ENCODE measurements around the gene NRCAM.
"Not testable (repeated sequence)": the region's sequence is repeated elsewhere in the genome, so short reads cannot be mapped to it uniquely, and the experiment has no call there.

NRCAM gene

GRCh38 chr7:108270385-108271015 is 185.7 kb downstream of the NRCAM start:
- no peak for DNase-seq

GRCh38 chr7:108268200-108268820 is 187.9 kb downstream of the NRCAM start:
- DNase-seq: no peak

DNA sequence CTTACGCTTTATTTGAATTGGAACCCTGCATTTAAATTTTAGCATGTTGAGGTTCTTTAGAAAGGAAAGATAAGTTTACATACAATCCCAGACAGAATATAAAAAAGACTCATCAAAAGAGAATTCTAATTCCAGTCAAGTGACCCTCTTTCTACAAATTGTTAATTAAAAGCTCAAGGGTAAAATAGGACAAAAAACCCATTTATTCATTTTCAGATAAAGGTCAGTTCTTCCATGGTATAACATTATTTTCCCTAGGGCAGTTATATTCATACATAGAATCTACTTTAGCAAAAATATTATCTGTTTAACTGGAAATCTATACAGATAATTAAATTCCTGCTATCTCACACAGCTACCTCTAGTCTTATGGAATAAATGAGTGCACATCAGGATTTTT is 188.6 kb downstream of the NRCAM start:
- DNase-seq: no peak

GRCh38 chr7:108266491-108266890 is 189.7 kb downstream of the NRCAM start:
- DNase-seq: no peak

DNA sequence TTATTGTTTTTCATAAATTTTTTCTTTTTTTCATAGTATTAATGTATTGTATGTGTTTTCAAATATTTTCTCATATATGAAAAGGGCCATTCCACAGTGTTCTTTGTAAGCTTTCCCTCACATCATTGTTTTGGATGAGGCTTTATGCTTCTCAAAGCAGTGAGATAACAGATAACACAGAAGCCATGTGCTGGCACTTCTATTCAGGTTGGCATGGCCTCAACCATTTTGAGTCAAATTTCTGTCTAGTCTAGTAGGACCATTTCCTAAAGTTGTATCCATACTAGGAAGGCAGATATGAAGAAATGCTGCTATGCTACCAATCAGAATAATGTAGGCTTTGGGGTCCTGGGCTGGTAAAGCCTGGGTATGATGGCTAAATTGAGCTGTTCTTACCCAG is 190.2 kb downstream of the NRCAM start:
- DNase-seq: no peak

DNA sequence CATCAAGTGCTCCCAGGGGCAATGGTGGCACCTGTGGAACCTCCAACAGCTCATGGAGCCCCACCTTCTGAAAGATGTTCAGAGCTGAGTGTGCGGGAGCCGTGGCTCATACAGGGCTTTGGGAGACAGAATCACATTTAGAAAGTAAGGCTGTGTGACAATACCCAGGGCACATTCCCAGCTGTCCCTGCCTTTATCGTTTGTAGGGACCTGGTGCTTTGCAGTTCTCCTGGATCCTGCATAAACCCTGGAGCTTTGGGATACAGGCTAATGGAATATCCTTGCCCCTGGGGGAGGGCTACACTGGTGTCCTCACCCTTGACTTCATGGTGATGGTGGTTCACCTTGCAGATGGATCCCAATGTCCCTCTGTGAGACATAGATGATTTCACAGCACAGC is 191.2 kb downstream of the NRCAM start:
- no peak for DNase-seq

GRCh38 chr7:108263425-108263824 is 192.8 kb downstream of the NRCAM start:
- no peak for DNase-seq

DNA sequence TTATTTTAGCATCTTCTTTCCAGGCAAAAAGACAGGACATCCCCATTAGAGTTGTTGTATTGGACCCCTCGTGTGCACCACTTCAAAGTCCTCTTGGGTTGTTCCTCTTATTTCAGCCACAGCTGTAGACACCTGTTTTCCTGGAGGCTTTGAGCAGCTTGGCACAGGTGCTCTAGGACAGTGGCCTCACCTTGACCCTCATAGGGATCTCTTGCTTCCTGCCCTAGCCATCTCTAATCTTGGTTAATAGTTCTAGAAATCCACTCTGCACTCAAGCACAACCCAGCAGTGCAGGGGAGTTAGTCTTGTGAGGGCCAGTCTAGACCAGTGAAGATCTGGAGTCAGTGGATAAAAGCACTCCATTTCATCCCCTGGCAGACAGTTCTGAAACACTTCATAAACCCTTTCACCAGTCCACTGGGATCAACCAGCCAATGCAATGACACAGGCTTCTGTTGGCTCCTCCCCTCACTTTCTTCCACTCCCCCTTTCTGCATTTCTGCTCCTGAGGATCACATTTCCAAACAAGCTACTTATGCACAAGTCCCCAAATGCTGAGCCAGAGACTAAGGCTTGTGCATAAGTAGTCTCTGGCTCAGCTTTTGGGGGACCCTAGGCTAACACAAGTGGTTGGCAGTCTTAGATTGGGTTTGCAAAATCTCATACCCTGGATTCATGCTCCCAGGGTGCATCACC is 194.5 kb downstream of the NRCAM start:
- no peak for DNase-seq

- not testable (repeated sequence) for DNase-seq
Measured at GRCh38 chr7:108259447-108259846, 196.8 kb downstream of the NRCAM start.

GRCh38 chr7:108257954-108258353 is 198.3 kb downstream of the NRCAM start:
- no peak for DNase-seq

DNA sequence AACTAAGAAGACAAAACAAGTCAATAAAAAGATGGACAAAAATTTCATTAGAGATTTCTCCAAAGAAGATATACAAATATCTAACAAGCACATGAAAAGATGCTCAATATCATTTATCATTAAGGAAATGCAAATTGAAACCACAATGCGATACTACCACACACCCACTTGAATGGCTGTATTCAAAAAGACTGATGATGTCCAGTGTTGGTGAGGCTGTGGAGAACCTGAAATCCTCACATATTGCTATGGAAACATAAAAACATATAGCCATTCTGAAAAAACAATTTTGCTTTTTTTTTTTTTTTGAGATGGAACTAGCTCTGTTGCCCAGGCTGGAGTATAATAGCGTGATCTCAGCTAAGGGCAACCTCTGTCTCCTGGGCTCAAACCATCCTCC is 202.0 kb downstream of the NRCAM start:
- no peak for DNase-seq

DNA sequence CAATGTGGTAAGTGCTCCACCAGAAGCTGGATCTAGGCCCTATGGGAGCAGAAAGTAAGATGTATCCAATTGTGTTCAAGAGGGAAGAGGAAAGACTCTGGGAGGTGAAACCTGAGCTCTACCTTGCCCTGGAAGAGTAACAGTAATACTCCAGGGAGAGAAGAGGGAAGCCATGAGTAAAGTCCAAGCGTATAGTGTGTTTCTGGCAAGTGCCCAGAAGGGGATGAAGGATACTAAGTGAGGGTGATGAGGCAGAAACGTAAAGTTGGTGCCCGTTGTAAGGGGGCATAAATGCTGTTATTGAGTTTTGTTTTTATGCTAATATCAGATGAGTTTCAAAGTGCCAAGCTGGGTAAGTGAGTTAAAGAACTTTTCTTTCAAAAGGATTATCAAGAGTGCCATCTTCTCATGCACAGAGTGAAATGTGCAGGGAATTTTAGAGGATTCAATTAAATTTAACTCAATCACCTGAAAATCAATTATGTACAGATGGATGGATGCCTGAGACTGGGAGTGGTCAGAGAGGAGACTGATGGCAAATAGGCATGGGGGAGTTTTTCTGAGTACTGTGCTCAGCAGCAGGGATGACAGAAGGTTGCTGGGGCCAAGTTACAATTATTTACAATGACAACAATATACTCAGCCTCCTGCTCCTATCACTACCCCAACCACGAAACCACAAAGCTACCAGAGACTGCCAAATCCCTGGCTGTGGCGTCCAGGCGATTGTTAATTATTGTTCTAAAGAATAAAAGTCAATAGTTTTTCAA is 202.8 kb downstream of the NRCAM start:
- no peak for DNase-seq

GRCh38 chr7:108252177-108252576 is 204.1 kb downstream of the NRCAM start:
- no peak for DNase-seq

GRCh38 chr7:108251700-108252099 is 204.5 kb downstream of the NRCAM start:
- DNase-seq: no peak

DNA sequence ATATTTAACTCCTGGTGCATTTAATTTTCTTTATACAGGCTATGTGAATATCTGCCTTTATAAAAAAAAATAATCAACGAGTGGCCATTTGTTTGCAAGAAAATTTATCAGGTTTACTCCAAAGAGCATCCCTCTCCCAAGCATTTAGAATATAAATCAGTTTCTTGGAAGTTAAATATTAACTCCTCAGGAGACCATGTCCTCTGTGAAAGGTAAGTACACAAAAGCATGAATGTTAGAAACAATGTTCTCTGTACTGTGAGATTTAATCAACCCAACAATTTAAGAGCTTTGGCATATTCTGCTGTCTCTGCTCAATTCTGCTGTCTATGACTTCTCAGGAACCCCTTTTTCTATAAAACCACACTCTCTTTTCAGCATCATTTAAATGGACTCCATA is 206.8 kb downstream of the NRCAM start:
- no peak for DNase-seq

- DNase-seq: no peak
Measured at GRCh38 chr7:108248821-108249220, 207.4 kb downstream of the NRCAM start.

GRCh38 chr7:108248418-108248817 is 207.8 kb downstream of the NRCAM start:
- DNase-seq: no peak

DNA sequence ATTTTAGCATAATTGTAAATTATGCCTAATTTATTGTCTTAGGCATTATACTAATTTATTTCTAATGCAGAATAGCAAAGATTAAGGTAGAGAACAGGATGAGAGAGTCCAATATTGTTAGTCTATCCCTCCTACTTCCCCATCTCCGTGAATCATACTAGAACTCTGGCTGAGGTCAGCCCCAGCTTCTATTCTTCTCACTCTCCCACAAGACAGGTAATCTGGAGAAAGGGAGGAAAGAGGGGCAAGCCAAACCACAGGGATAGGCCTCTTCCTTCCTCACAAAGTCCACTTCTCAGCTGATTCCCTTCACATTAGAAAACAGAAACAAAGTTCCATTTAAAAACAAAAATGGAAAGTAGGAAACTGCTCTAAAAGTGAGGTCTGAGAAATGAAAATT is 208.6 kb downstream of the NRCAM start:
- no peak for DNase-seq

- no peak for DNase-seq
Measured at GRCh38 chr7:108246227-108246837, 209.9 kb downstream of the NRCAM start.

GRCh38 chr7:108245523-108246226 is 210.6 kb downstream of the NRCAM start:
- DNase-seq: no peak

DNA sequence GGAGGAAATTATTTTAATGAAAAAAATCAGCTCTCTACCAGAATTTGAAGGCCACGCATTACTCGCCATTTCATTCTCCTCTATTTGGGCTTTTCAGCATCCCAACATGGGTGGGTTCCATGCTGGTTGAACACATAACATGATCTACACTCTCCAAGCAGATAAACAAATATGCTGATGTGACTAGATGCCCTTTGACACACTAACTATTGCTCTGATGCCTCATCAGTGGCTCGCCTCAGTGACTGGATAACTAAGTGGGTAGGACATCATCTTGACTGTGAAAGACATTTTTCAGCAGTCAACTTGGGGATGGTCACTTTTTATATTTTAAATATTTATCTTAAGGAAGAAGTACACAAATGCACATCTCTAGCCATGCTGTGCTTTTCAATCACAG is 212.1 kb downstream of the NRCAM start:
- DNase-seq: no peak

- no peak for DNase-seq
Measured at GRCh38 chr7:108239501-108240225, 216.6 kb downstream of the NRCAM start.
